ENCODE results near the gene C14orf132.

C14orf132 gene

GRCh38 chr14:96119947-96120346 is 80.8 kb downstream of the C14orf132 start:
- no peak for DNase-seq (ENCODE audit: low read depth in 2 of 2)

DNA sequence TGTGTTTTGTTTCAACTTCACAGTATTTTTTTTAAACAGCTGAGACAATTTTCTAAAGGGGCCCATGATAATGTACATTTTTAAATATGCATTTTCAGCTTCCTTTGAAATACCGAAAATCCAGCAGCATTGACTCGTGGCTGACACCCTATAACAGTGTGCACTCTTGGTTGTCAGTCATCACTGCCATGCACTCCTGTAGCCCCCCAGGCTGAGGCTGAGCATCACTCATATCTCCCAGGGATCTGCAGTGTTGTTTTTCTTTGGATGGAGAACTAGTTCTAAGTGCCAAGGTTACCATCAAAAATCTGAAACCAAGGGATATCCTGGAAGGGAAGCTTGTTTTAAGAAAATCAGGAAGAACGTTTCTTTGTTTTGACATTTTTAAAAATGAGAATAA is 81.2 kb downstream of the C14orf132 start:
- DNase-seq (ENCODE audit: low read depth in 2 of 2), result no peak

DNA sequence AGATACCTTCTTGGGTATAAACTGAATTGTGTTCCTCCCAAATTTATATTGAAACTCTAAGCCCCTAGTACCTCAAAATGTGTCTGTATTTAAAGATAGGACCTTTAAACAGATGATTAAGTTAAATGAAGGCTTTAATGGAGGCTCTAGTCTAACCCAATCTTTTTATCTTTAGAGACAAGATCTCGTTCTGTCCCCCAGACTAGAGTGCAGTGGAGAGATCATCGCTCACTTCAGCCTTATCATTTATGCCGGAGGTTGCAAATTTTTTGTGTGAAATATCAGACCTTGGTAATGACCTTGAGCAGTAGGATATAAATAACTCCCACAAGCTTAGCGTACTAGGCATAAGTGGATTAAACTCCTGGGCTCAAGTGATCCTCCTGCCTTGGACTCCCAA is 81.8 kb downstream of the C14orf132 start:
- DNase-seq (ENCODE audit: low read depth in 2 of 2), result no peak

DNA sequence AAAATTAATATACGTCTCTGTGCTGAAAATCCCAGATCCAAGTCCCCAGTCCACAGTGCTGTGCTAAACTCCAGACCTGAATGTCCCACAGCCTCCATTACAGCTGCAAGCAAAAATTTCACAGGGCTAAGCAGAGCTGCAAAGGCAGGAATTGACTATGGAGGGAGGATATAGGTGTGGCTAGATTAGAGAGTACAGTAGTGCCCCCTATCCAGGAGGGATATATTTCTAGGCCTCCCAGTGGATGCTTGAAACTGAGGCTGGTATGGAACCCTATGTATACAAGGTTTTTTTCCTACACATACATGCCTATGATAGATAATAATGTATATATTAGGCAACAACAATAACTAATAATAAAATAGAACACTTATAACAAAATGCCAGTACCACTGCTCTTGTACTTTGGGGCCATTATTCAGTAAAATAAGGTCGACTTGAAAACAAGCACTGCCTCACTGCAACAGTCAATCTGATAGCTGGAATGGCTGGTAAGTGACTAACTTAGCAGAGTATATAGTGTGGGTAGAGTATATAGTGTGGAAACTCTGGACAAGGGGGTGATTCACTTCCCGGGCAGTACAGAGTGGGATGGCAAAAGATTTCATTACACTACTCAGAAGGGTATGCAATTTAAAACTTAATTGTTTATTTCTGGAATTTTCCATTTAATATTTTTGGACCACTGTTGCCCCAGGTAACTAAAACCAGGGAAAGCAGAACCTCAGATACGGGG is 82.7 kb downstream of the C14orf132 start:
- DNase-seq (ENCODE audit: low read depth in 2 of 2), result no peak

DNA sequence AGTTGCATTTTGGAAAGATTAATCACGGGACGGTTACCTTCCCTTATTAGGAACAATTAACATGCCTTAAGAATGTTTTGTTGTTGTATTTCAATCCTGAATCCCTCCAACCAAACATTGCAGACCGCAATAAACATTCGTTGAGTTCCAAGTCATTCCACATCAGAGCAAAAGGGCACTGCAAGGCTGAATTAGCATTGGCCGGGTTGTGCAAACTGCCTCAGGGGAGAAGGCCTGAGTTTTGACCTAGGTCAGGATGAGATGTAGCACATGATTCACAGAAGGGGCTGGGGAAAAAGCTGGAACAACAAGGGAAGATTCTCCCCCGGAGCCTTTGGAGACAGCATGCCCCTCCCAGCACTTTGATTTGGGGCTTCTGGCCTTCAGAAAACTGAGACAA is 83.3 kb downstream of the C14orf132 start:
- no peak for DNase-seq (ENCODE audit: low read depth in 2 of 2)

- DNase-seq (ENCODE audit: low read depth in 2 of 2), result no peak
Observed at GRCh38 chr14:96125536-96125935, 86.4 kb downstream of the C14orf132 start.

- no peak for DNase-seq (ENCODE audit: low read depth in 2 of 2)
Observed at GRCh38 chr14:96126339-96126782, 87.2 kb downstream of the C14orf132 start.

- no peak for DNase-seq (ENCODE audit: low read depth in 2 of 2)
Observed at GRCh38 chr14:96126783-96127271, 87.7 kb downstream of the C14orf132 start.

GRCh38 chr14:96129128-96129736 is 90.1 kb downstream of the C14orf132 start:
- DNase-seq (ENCODE audit: low read depth in 2 of 2), result no peak

- no peak for DNase-seq (ENCODE audit: low read depth in 2 of 2)
Observed at GRCh38 chr14:96130391-96130790, 91.2 kb downstream of the C14orf132 start.

DNA sequence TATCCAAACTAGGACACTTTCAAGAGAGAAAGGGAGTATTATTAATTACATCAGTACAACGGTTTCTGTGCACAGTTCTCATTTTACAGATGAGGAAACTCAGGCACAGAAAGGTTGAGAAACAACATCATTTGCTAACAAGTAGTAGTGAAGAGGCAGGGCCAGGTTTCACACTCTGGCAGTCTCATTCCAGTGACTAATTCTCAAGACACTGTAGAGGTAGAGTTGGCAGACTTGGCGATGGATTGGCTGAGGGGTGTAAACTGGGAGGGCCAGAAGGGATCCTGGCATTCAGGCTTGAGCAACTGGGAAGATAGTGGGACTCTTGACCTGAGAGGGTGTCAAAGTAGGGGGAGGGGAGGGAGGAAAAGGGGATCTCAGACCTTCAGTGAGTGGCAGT is 91.7 kb downstream of the C14orf132 start:
- DNase-seq (ENCODE audit: low read depth in 2 of 2), result no peak

- no peak for DNase-seq (ENCODE audit: low read depth in 2 of 2)
Observed at GRCh38 chr14:96131836-96132235, 92.7 kb downstream of the C14orf132 start.

- no peak for DNase-seq (ENCODE audit: low read depth in 2 of 2)
Observed at GRCh38 chr14:96134508-96134907, 95.3 kb downstream of the C14orf132 start.

DNA sequence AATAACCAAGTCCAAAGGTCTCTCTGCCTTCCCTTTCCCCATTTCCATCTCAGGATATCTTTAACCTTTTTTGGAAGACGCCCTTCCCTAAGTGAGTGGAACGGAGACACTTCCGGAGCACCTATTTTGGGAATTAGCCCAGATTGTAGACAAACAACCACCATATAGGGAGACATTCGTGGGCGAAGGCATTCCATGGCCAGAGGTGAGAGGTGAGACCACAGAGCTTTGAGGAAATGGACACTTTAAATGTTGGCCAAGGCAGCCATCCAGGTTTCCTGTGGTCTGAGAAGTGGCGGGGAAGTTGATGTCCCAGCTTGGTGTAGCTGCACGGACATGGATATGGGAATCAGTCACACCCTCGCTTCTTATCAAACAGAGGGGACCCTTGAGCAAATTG is 96.1 kb downstream of the C14orf132 start:
- no peak for DNase-seq (ENCODE audit: low read depth in 2 of 2)

- DNase-seq (ENCODE audit: low read depth in 2 of 2), result no peak
Observed at GRCh38 chr14:96136371-96137005, 97.3 kb downstream of the C14orf132 start.

- no peak for DNase-seq (ENCODE audit: low read depth in 2 of 2)
Observed at GRCh38 chr14:96138241-96138640, 99.1 kb downstream of the C14orf132 start.

GRCh38 chr14:96139169-96139568 is 100.0 kb downstream of the C14orf132 start:
- no peak for DNase-seq (ENCODE audit: low read depth in 2 of 2)

DNA sequence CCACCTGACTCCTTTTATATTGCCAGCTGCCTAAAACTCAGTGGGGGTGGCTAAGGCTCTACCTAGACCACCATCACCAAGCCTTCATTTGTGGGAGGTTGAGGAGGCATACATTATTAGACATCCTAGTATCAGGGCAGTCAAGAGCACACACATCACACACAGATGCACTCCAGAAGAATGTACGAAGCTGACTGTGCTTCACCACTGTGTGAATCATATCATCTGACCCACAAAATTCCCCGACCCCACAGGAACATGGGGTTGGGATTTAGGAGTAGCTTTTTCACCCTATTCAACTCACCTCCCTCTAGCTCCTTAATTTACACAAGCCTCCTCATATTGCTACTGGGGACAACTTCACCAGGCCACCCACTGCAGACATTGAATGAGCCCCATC is 100.7 kb downstream of the C14orf132 start:
- DNase-seq (ENCODE audit: low read depth in 2 of 2), result no peak

DNA sequence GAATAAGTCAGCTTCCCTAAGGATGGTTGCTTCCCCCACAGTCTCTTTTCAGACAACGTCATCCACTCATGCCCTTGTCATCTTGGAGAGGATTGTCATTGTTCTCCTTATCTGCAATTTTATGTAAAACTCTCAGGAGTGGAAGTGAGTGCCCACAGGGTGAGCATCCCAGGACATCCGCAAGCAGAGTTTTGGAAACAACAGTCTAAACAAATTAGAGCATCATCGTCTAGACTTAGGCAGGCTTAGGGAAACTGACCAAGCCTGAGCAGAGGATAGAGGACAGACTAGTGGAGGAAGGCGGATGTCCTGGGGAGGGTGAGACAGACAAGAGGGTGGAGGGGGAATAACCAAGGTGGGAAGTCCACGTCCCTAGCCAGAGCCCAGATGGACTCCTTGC is 101.8 kb downstream of the C14orf132 start:
- no peak for DNase-seq (ENCODE audit: low read depth in 2 of 2)

Data from stimulated activated CD4-positive, alpha-beta T cell treated with anti-CD3 and anti-CD28 coated beads, Interleukin-15, amount 100 ng/mL, for 48 hours (primary cell).